ENCODE measurements around the gene IGSF9B. TPM values are rescaled to one million over a fixed set of nuclear protein-coding genes. Genes with fewer than 3 reads are reported as not detected.
A peak's percentile ranks its signal among the peaks of the same experiment; 100 is the strongest.

IGSF9B gene
- total and polyA plus RNA-seq, 4 donors = 0.72 to 19.5 (median 4.0) TPM

DNA sequence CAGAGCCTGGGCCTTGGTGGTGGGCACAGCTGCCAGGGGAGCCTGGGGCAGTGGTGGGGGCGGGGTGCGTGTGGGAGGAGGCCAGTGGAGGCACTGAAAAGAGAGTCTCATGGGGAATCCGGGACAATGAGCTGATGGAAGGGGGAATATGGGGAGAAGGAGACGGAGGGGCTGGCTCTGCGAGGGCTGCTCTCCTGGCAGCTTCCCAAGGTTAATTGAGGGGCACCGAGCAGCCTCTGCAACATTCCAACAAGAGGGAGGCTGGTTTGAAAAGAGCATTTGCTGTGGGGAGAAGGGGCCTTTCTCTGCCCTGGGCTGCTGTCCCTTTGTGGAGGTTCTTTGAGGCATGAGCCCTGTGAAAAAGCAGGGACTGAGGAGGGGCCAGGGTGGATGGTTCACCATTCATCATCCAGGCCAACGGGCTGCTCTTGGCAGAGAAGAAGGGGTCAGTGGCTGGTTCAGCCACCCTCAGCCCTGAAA lies 9.4 kb upstream of the IGSF9B start:
- H3K9me3 ChIP-seq (ENCODE audit: control insufficient read depth in 4 of 4, insufficient read depth in 3 of 4, low read length in 3 of 4) = peaks cover 0 to 6% (median 0%) of the 10 kb centered on the region in 4 donors
- H3K36me3 ChIP-seq (ENCODE audit: control insufficient read depth in 4 of 4, insufficient read depth in 4 of 4, low read length in 4 of 4) = no peaks in the 10 kb centered on the region
- H3K27ac ChIP-seq (ENCODE audit: low read depth in 1 of 2, low read length in 1 of 2) = no peak overlapping the region
- H3K4me3 ChIP-seq = no peak overlapping the region
- no peak overlapping the region for H3K9ac ChIP-seq (ENCODE audit: insufficient read depth in 1 of 2, low read length in 2 of 2)
- H3K27me3 ChIP-seq (ENCODE audit: control insufficient read depth in 3 of 3, insufficient read depth in 3 of 3, low read length in 2 of 3) = peaks cover 0 to 20% (median 5%) of the 10 kb centered on the region in 3 donors
- WGBS, 2 donors = 77 to 79% methylated on average over 7 of the region's 7 CpGs
- DNase-seq (peak in 2 of 3 donors; percentile 27 to 35), ATAC-seq (ENCODE audit: insufficient read depth, low FRiP score) (no peak)
- peaks cover 0 to 8% (median 0%) of the 10 kb centered on the region in 5 donors for H3K4me1 ChIP-seq (ENCODE audit: control insufficient read depth in 5 of 5, insufficient read depth in 5 of 5, low read length in 5 of 5)
- TF ChIP-seq, protein P1, sequence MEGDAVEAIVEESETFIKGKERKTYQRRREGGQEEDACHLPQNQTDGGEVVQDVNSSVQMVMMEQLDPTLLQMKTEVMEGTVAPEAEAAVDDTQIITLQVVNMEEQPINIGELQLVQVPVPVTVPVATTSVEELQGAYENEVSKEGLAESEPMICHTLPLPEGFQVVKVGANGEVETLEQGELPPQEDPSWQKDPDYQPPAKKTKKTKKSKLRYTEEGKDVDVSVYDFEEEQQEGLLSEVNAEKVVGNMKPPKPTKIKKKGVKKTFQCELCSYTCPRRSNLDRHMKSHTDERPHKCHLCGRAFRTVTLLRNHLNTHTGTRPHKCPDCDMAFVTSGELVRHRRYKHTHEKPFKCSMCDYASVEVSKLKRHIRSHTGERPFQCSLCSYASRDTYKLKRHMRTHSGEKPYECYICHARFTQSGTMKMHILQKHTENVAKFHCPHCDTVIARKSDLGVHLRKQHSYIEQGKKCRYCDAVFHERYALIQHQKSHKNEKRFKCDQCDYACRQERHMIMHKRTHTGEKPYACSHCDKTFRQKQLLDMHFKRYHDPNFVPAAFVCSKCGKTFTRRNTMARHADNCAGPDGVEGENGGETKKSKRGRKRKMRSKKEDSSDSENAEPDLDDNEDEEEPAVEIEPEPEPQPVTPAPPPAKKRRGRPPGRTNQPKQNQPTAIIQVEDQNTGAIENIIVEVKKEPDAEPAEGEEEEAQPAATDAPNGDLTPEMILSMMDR (IDR thresholded peaks at IDR 0.05; ENCODE audit: control extremely low read depth, extremely low read depth) = no peak

DNA sequence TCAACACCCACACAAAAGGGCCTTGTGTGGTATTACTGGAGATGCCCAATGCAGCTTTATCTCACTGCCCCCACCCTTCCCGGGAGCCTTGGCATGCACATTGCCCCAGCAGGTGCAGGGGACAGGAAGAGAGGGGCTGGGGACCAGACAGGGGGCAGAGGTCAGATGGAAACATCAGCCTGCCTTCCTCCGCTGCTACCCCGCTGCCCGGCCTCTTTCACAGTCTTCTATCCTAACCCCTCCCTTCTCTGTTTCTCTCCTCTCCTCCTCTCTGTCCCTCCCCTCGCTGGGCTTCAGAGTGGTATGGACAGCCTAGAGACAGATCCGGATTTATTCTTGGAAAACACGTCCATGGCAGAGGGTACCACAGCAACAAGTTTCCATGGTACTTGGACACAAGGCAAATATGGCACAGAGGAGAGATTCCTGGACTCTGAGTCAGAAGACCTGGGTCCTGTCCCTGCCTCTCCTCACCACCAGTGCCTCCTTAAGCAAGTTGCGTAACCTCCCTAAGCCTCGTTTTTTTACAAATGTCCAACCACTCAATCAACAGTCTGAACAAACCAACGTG lies 8.3 kb upstream of the IGSF9B start:
- Histone ChIP-seq H3K27me3 (ENCODE audit: control insufficient read depth in 3 of 3, insufficient read depth in 3 of 3, low read length in 2 of 3) (peaks cover 0 to 24% (median 5%) of the 10 kb centered on the region in 3 donors), H3K27ac (ENCODE audit: low read depth in 1 of 2, low read length in 1 of 2) (no peak overlapping the region), H3K9ac (ENCODE audit: insufficient read depth in 1 of 2, low read length in 2 of 2) (no peak overlapping the region), H3K4me1 (ENCODE audit: control insufficient read depth in 5 of 5, insufficient read depth in 5 of 5, low read length in 5 of 5) (peaks cover 0 to 8% (median 0%) of the 10 kb centered on the region in 5 donors), H3K4me3 (no peak overlapping the region), H3K9me3 (ENCODE audit: control insufficient read depth in 4 of 4, insufficient read depth in 3 of 4, low read length in 3 of 4) (peaks cover 0 to 6% (median 0%) of the 10 kb centered on the region in 4 donors), H3K36me3 (ENCODE audit: control insufficient read depth in 4 of 4, insufficient read depth in 4 of 4, low read length in 4 of 4) (no peaks in the 10 kb centered on the region)
- WGBS, 2 donors = 65 to 70% methylated on average over 10 of the region's 10 CpGs
- TF ChIP-seq, protein P1 (IDR thresholded peaks at IDR 0.05; ENCODE audit: control extremely low read depth, extremely low read depth) = no peak
- DNase-seq (no peak), ATAC-seq (ENCODE audit: insufficient read depth, low FRiP score) (peak; percentile 65)

DNA sequence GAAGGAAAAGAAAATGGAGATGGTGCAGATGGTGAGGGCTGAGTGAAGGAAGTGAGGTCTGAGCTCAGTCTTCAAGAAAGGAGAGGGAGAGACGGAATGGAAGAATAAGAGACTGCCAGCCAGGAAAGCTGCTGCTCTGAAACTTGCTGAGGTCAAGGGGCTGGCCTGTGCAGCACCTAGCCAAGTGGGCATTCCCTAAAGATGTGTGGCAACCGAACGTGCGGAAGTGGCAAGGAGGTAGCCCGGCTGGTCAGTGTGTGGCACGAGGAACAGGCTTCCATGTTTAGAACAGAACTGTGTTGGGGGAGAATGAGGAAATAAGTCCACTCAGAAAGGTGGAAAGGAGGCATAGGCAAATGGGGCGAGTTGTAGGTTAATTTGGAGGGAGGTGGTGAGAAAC lies 7.6 kb upstream of the IGSF9B start:
- Histone ChIP-seq H3K36me3 (ENCODE audit: control insufficient read depth in 4 of 4, insufficient read depth in 4 of 4, low read length in 4 of 4) (no peaks in the 10 kb centered on the region), H3K9ac (ENCODE audit: insufficient read depth in 1 of 2, low read length in 2 of 2) (no peak overlapping the region), H3K9me3 (ENCODE audit: control insufficient read depth in 4 of 4, insufficient read depth in 3 of 4, low read length in 3 of 4) (peaks cover 0 to 6% (median 0%) of the 10 kb centered on the region in 4 donors), H3K27me3 (ENCODE audit: control insufficient read depth in 3 of 3, insufficient read depth in 3 of 3, low read length in 2 of 3) (peaks cover 0 to 30% (median 8%) of the 10 kb centered on the region in 3 donors), H3K27ac (ENCODE audit: low read depth in 1 of 2, low read length in 1 of 2) (no peak overlapping the region), H3K4me1 (ENCODE audit: control insufficient read depth in 5 of 5, insufficient read depth in 5 of 5, low read length in 5 of 5) (peaks cover 0 to 8% (median 0%) of the 10 kb centered on the region in 5 donors), H3K4me3 (no peak overlapping the region)
- TF ChIP-seq, protein P1 (IDR thresholded peaks at IDR 0.05; ENCODE audit: control extremely low read depth, extremely low read depth) = no peak
- ATAC-seq (ENCODE audit: insufficient read depth, low FRiP score) (no peak), DNase-seq (no peak)
- 85 to 90% methylated on average over 7 of the region's 7 CpGs for WGBS, 2 donors
